GM12878 (cell line): ENCODE data around the gene METTL1. TPM values are rescaled to one million over a fixed set of nuclear protein-coding genes. Genes with fewer than 3 reads are reported as not detected.

ENCODE experiments used
- BACH1 ChIP-seq: fragments of 450-650 bp; IDR thresholded peaks from 2 replicates; pipeline ENCODE4 v1.6.1; 2017; ENCODE audit warnings: mild to moderate bottlenecking, borderline replicate concordance
- BMI1 ChIP-seq: fragments of 450-650 bp; IDR thresholded peaks from 2 replicates; pipeline ENCODE4 v1.6.1; 2016; ENCODE audit warnings: mild to moderate bottlenecking, moderate library complexity, borderline replicate concordance
- RCOR1 ChIP-seq: conservative IDR thresholded peaks from 2 replicates; pipeline ENCODE4 v1.6.1; 2012; ENCODE audit warnings: low read depth, low read length, improper control_type of control experiment
- TAF1 ChIP-seq: IDR thresholded peaks from 2 replicates; pipeline ENCODE4 v1.6.1; 2011; ENCODE audit warnings: mild to moderate bottlenecking, low read depth, low read length, borderline replicate concordance
- ZBTB33 ChIP-seq: fragments of 450-650 bp; IDR thresholded peaks from 2 replicates; pipeline ENCODE4 v1.6.1; 2017; ENCODE audit warnings: mild to moderate bottlenecking
- ZBTB4 ChIP-seq: fragments of 450-650 bp; formaldehyde crosslinking; IDR thresholded peaks from 2 replicates; pipeline ENCODE4 v1.4.0; 2022; ENCODE audit warnings: mild to moderate bottlenecking, moderate library complexity
- ZBTB40 ChIP-seq: fragments of 450-650 bp; IDR thresholded peaks from 2 replicates; pipeline ENCODE4 v1.6.1; 2016; ENCODE audit warnings: mild to moderate bottlenecking, moderate library complexity, borderline replicate concordance
- ZNF687 ChIP-seq: fragments of 450-650 bp; IDR thresholded peaks from 2 replicates; pipeline ENCODE4 v1.6.1; 2017; ENCODE audit warnings: mild to moderate bottlenecking, moderate library complexity
- polyA plus RNA-seq, 11 experiments: library from polyadenylated mRNA; depleted of rRNA in 4 of 11; unstranded in 6 of 11; stranded (reverse) in 5 of 11; fragments of >200 nt; fragmentation: Nextera tagmentation in 4 of 11; fragmentation: Illumina TruSeq in 1 of 11; extraction: Ambion mirVana in 4 of 11; extraction: Trizol in 1 of 11; gene quantifications; 1 replicate in 1 of 11; 2 replicates in 10 of 11; pipeline versions ENCODE4 v1.2.1 to v1.2.3, GENCODE V29; 2011 to 2016; ENCODE audit warnings: inconsistent platforms in 2 of 11, missing spikeins in 2 of 11, low read depth in 1 of 11
- total RNA-seq, 4 experiments: library from RNA; depleted of rRNA in 3 of 4; stranded (reverse); fragments of >200 nt in 3 of 4; fragmentation: Illumina TruSeq in 1 of 4; extraction: Trizol in 1 of 4; gene quantifications; 2 replicates each; pipeline versions ENCODE4 v1.2.1 to v1.2.3, GENCODE V29; 2013 to 2021

METTL1 gene
- total and polyA plus RNA-seq, 10 of the 15 experiments (the other 5 are each of a cell fraction or from before 2014, with no cell fraction given), result 11.3 to 44.3 (median 30.6) TPM

- TF ChIP-seq ZNF687 (no peak), RCOR1 (no peak), ZBTB33 (no peak), ZBTB40 (no peak), BACH1 (no peak), BMI1 (no peak), TAF1 (no peak), ZBTB4 (CRISPR knock-in tag) (no peak)
These were observed 18.1 kb downstream of the METTL1 start (continued) for GRCh38 chr12:57753756-57754337.
